Lung (tissue), 12 donors: ENCODE measurements around the gene MCTP1. TPM values are rescaled to one million over a fixed set of nuclear protein-coding genes. Genes with fewer than 3 reads are reported as not detected.

Experiments
- ATAC-seq: fragments of 200-7000 bp; cut with Tn5 transposase; one replicate; pipeline ENCODE4 v1.9.1; 2020; ENCODE audit warnings: moderate number of reproducible peaks; ENCODE audit not compliant: insufficient read depth, low FRiP score
- DNase-seq, 3 donors: peaks; one replicate each; pipeline ENCODE4 v3.0.0-alpha.2; 2013 to 2017
- H3K27ac ChIP-seq, 2 donors: one replicate each; pipeline ENCODE4 v1.5.1; 2013; ENCODE audit warnings: mild to moderate bottlenecking in 2 of 2, moderate library complexity in 2 of 2, control low read depth in 1 of 2, inconsistent platforms in 1 of 2, low read depth in 1 of 2, low read length in 1 of 2
- H3K27me3 ChIP-seq, 3 donors: one replicate each; pipeline ENCODE4 v1.5.1; 2013; ENCODE audit warnings: low read length in 2 of 3; ENCODE audit not compliant: control insufficient read depth in 3 of 3, insufficient read depth in 3 of 3
- H3K36me3 ChIP-seq, 4 donors: one replicate each; pipeline ENCODE4 v1.5.1; 2013; ENCODE audit warnings: low read length in 4 of 4, mild to moderate bottlenecking in 1 of 4, moderate library complexity in 1 of 4; ENCODE audit not compliant: control insufficient read depth in 4 of 4, insufficient read depth in 4 of 4
- H3K4me1 ChIP-seq, 5 donors: one replicate each; pipeline ENCODE4 v1.5.1; 2013; ENCODE audit warnings: low read length in 5 of 5, mild to moderate bottlenecking in 2 of 5, moderate library complexity in 1 of 5; ENCODE audit not compliant: control insufficient read depth in 5 of 5, insufficient read depth in 5 of 5
- H3K4me3 ChIP-seq: one replicate; pipeline ENCODE4 v1.5.1; 2013; ENCODE audit warnings: mild to moderate bottlenecking, control low read depth, moderate library complexity
- H3K9ac ChIP-seq, 2 donors: one replicate each; pipeline ENCODE4 v1.5.1; 2013; ENCODE audit warnings: low read length in 2 of 2, control low read depth in 1 of 2; ENCODE audit not compliant: insufficient read depth in 1 of 2
- H3K9me3 ChIP-seq, 4 donors: one replicate each; pipeline ENCODE4 v1.5.1; 2013; ENCODE audit warnings: low read length in 3 of 4, mild to moderate bottlenecking in 1 of 4, moderate library complexity in 1 of 4; ENCODE audit not compliant: control insufficient read depth in 4 of 4, insufficient read depth in 3 of 4
- CTCF ChIP-seq: IDR thresholded peaks from 2 replicates; pipeline ENCODE4 v1.5.1; 2012; ENCODE audit warnings: mild to moderate bottlenecking; ENCODE audit errors: control extremely low read depth, extremely low read depth
- WGBS, 2 donors: extraction: QIAGEN DNeasy Blood & Tissue Kit; methylation state at CpG; one replicate each; pipeline ENCODE4 v1.1.7; 2013; 5-methylcytosine and 5-hydroxymethylcytosine counted together
- polyA plus RNA-seq, 2 donors: library from polyadenylated mRNA; stranded (reverse); fragments of 200-250 nt; gene quantifications; one replicate each; pipeline ENCODE4 v1.2.1, GENCODE V29; 2013
- total RNA-seq, 2 donors: library from RNA; depleted of rRNA in 1 of 2; stranded (reverse); fragments of >200 nt in 1 of 2; gene quantifications; one replicate each; pipeline ENCODE4 v1.2.1, GENCODE V29; 2014 to 2021
- donor health status: control.
- donor health status: control.
- donor health status: Bipolar disorder and iron deficiency.
- donor health status: healthy.
- donor health status: DM: yes; HTN: yes; CAD: no.

Gene MCTP1
- total and polyA plus RNA-seq, 4 donors = 5.8 to 34.8 (median 27.4) TPM

DNA sequence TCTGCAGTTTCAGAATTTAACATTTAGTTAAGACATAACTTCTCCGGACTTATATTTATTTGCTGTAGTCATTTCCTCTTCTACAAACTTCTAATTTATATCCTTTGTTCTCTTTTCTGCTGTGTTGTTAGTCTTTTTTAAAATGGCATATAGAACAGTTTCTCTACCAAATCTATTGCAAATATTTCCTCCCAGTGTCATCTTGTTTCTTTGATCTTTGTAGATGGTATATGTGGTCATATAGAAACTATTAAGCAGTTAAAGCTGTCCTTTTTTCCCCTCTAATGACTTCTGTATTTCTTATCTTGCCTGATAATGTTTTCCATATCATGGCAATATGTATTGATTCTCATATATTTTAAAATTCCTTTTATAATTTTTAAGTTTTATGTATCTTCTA lies 264.5 kb downstream of the MCTP1 start:
- DNase-seq (no peak), ATAC-seq (no peak)
- WGBS, 2 donors = 0 to 54% methylated on average over 1 of the region's 1 CpG
- TF ChIP-seq CTCF = no peak
- Histone ChIP-seq H3K9me3 (no peaks in the 10 kb centered on the region), H3K4me1 (no peaks in the 10 kb centered on the region), H3K27me3 (no peaks in the 10 kb centered on the region), H3K4me3 (no peak overlapping the region), H3K9ac (no peak overlapping the region), H3K36me3 (no peaks in the 10 kb centered on the region), H3K27ac (no peak overlapping the region)

- Histone ChIP-seq H3K4me3 (no peak overlapping the region), H3K27me3 (no peaks in the 10 kb centered on the region), H3K9ac (no peak overlapping the region), H3K27ac (no peak overlapping the region), H3K9me3 (no peaks in the 10 kb centered on the region), H3K4me1 (no peaks in the 10 kb centered on the region), H3K36me3 (no peaks in the 10 kb centered on the region)
- no peak for DNase-seq
- no peak for TF ChIP-seq CTCF
- 86 to 91% methylated on average over 2 of the region's 2 CpGs for WGBS, 2 donors
- ATAC-seq = no peak
Observed at GRCh38 chr5:95018946-95019345, 265.9 kb downstream of the MCTP1 start.

GRCh38 chr5:95018511-95018910 lies 266.4 kb downstream of the MCTP1 start:
- H3K4me3 ChIP-seq = no peak overlapping the region
- H3K27ac ChIP-seq = no peak overlapping the region
- H3K9me3 ChIP-seq = no peaks in the 10 kb centered on the region
- H3K9ac ChIP-seq = no peak overlapping the region
- 95 to 97% methylated on average over 1 of the region's 1 CpG for WGBS, 2 donors
- no peaks in the 10 kb centered on the region for H3K27me3 ChIP-seq
- DNase-seq = no peak
- no peaks in the 10 kb centered on the region for H3K36me3 ChIP-seq
- TF ChIP-seq CTCF = no peak
- no peak for ATAC-seq
- H3K4me1 ChIP-seq = no peaks in the 10 kb centered on the region

GRCh38 chr5:95009812-95010211 lies 275.1 kb downstream of the MCTP1 start:
- Histone ChIP-seq H3K27me3 (no peaks in the 10 kb centered on the region), H3K27ac (no peak overlapping the region), H3K4me1 (no peaks in the 10 kb centered on the region), H3K9ac (no peak overlapping the region), H3K4me3 (no peak overlapping the region), H3K9me3 (peaks cover 0 to 4% (median 2%) of the 10 kb centered on the region in 4 donors), H3K36me3 (no peaks in the 10 kb centered on the region)
- DNase-seq (no peak), ATAC-seq (no peak)
- 92 to 100% methylated on average over 2 of the region's 2 CpGs for WGBS, 2 donors
- TF ChIP-seq CTCF = no peak
